ENCODE results near the gene SPINT1.

The SPINT1 gene

DNA sequence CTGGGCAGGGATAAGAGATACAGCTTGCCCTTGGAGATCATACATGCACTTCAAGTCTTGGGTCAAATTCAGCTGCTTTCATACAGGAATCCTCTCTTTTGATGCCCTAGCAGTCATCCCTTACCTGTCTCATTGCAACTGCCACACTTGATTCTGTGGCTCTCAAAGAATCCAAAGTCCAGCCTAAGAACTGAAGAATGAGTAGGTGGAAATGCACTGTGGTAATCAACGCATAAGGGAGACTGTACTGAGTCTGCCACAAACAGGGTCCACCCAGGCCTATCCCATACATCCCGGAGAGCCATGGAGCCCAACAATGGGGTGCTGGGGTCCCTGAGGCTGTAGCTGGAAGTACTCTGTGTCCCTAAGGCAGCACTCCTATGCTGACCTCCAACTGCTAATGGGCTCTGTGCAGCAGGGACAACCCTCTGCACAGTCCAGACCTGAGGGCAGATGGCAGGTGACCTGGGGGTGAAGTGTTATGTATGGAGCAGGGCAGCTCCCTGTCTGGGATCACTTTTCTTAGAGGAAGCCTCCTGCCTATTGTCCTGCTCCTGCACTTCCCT lies 48.7 kb downstream of the SPINT1 start:
- DNase-seq (ENCODE audit: low read depth in 2 of 2), result no peak

GRCh38 chr15:40893019-40893670 lies 49.3 kb downstream of the SPINT1 start:
- no peak for DNase-seq (ENCODE audit: low read depth in 2 of 2)

- peak; percentile 88 to 89 for DNase-seq (ENCODE audit: low read depth in 2 of 2)
Measured at GRCh38 chr15:40893733-40894680, 50.2 kb downstream of the SPINT1 start, which contains the start of gene VPS18. Gene VPS18 (plus strand): TSS chr15:40894450. CDS start chr15:40894769, 319 bp downstream.

GRCh38 chr15:40894681-40895448 lies 51.0 kb downstream of the SPINT1 start:
- peak in 1 of 2 experiments; percentile 35 for DNase-seq (ENCODE audit: low read depth in 2 of 2)

- no peak for DNase-seq (ENCODE audit: low read depth in 2 of 2)
Measured at GRCh38 chr15:40899536-40900207, 55.8 kb downstream of the SPINT1 start.

DNA sequence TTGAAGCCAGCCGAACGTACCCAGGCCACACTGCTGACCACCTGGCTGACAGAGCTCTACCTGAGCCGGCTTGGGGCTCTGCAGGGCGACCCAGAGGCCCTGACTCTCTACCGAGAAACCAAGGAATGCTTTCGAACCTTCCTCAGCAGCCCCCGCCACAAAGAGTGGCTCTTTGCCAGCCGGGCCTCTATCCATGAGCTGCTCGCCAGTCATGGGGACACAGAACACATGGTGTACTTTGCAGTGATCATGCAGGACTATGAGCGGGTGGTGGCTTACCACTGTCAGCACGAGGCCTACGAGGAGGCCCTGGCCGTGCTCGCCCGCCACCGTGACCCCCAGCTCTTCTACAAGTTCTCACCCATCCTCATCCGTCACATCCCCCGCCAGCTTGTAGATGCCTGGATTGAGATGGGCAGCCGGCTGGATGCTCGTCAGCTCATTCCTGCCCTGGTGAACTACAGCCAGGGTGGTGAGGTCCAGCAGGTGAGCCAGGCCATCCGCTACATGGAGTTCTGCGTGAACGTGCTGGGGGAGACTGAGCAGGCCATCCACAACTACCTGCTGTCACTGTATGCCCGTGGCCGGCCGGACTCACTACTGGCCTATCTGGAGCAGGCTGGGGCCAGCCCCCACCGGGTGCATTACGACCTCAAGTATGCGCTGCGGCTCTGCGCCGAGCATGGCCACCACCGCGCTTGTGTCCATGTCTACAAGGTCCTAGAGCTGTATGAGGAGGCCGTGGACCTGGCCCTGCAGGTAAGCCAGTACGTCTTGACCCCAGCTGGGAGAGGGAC lies 56.6 kb downstream of the SPINT1 start:
- DNase-seq (ENCODE audit: low read depth in 2 of 2), result no peak

GRCh38 chr15:40901053-40901443 lies 57.2 kb downstream of the SPINT1 start:
- no peak for DNase-seq (ENCODE audit: low read depth in 2 of 2)

GRCh38 chr15:40902605-40903561 lies 59.0 kb downstream of the SPINT1 start:
- DNase-seq (ENCODE audit: low read depth in 2 of 2), result no peak

DNA sequence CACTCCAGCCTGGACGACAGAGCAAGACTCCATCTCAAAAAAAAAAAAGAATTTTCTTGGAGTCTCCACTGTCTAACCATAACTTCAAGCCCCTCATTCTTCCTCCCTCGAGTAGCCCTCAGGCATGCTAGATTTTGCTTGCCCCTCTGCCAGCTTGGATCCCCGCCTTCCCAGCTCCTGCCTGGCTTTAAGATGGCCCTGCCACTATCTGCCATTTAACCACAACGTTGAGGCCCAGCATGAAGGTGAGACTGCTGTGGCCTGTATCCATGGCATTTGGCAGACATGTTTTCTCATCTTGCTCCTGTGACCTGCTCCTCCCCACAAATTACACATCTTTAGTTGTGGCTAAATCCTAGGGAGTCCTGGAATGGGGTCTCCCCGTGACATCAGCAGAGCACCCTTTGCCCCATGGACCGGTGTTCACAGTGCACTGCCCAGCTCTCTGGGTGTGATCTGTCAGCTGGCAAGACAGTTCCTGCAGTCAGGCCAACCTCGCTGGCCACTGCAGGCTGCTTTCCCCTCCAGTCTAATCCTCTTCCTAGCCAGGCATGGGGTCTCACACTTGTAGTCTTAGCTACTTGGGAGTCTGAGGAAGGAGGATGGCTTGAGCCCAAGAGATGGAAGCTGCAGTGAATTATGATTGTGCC lies 60.8 kb downstream of the SPINT1 start:
- no peak for DNase-seq (ENCODE audit: low read depth in 2 of 2)

DNA sequence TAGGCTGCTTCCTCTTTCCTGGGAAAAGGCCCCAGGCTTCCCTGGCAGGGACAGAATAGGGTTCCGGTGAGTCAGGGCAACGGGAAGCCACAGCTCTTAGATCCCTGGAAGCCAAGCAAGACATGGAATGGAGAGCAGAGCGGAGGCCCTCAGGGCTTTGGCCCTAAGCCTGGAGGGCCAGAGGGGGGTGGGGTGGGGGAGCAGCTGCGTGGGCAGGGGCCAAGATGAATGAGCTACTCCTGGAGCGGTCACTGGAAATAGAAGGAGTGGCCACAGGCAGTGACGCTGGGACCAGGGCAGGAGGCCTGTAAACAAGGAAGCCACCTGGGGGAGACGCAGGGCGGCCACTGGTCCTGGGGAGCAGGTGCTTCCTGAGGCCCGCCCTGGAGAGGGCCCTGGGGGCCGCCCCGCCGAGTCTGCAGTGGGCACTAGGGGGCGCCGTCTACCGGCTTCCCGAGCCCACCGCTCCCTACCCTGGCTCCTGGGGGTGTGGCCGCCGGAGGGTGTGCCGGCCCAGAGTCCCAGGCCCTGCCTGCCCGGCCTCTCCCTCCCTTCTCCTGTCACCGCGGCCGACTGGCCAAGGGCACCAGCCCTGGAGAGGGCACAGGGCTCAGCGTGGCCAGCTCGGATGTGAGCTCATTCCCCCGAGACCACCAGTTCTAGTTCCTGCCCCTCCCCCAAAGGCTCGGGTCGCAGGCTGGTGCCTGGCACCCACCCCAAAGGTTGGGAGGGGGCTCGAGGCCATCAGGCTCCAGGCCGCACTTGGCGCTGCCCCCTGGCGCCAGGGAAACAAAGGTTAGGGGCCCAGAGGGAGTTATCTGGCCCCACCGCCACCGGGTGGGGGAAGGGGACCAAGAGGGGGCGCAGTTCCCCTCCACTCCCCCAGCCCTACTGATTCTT lies 62.5 kb downstream of the SPINT1 start:
- DNase-seq (ENCODE audit: low read depth in 2 of 2), result peak; percentile 56 to 60

GRCh38 chr15:40906991-40907802 lies 63.3 kb downstream of the SPINT1 start:
- no peak for DNase-seq (ENCODE audit: low read depth in 2 of 2)

All from fibroblast of skin of left quadriceps (primary cell).